ENCODE data around the gene GAREM1.
"Not testable (repeated sequence)": the region's sequence is repeated elsewhere in the genome, so short reads cannot be mapped to it uniquely, and the experiment has no call there.

GAREM1 gene

GRCh38 chr18:32470714-32471633, at the start of gene GAREM1:
TSS of gene GAREM1 (minus strand) at chr18:32470882. CDS start at chr18:32470428, 454 bp downstream.
- peak; percentile 76 to 77 for DNase-seq

- no peak for DNase-seq
These were observed 40.5 kb upstream of the GAREM1 start for GRCh38 chr18:32511147-32511546.

- DNase-seq: no peak
These were observed 38.4 kb upstream of the GAREM1 start for GRCh38 chr18:32509111-32509510.

- DNase-seq: no peak
These were observed 36.4 kb upstream of the GAREM1 start for GRCh38 chr18:32507093-32507492.

GRCh38 chr18:32502014-32502413, 31.3 kb upstream of the GAREM1 start:
- DNase-seq: no peak

- not testable (repeated sequence) for DNase-seq
These were observed 30.6 kb upstream of the GAREM1 start for GRCh38 chr18:32501242-32501641.

- DNase-seq: no peak
These were observed 12.3 kb upstream of the GAREM1 start for GRCh38 chr18:32483002-32483401.

- DNase-seq: no peak
These were observed 11.4 kb upstream of the GAREM1 start for GRCh38 chr18:32482117-32482516.

- DNase-seq: no peak
These were observed 9.9 kb upstream of the GAREM1 start for GRCh38 chr18:32480581-32480980.

- no peak for DNase-seq
These were observed 8.1 kb upstream of the GAREM1 start for GRCh38 chr18:32478807-32479206.

GRCh38 chr18:32478317-32478716, 7.6 kb upstream of the GAREM1 start:
- no peak for DNase-seq

- no peak for DNase-seq
These were observed 5.4 kb upstream of the GAREM1 start for GRCh38 chr18:32476106-32476505.

GRCh38 chr18:32475069-32475468, 4.4 kb upstream of the GAREM1 start:
- not testable (repeated sequence) for DNase-seq

GRCh38 chr18:32473325-32473724, 2.6 kb upstream of the GAREM1 start:
- DNase-seq: no peak

- DNase-seq: no peak
These were observed 2.2 kb upstream of the GAREM1 start for GRCh38 chr18:32472841-32473240.

- DNase-seq: no peak
These were observed 295 bp downstream of the GAREM1 start for GRCh38 chr18:32470460-32470713.

- DNase-seq: no peak
These were observed 807 bp downstream of the GAREM1 start for GRCh38 chr18:32469691-32470459.

- DNase-seq: no peak
These were observed 1.5 kb downstream of the GAREM1 start for GRCh38 chr18:32469190-32469651.

GRCh38 chr18:32468147-32468845, 2.4 kb downstream of the GAREM1 start:
- no peak for DNase-seq

- no peak for DNase-seq
These were observed 8.9 kb downstream of the GAREM1 start for GRCh38 chr18:32461709-32462272.

- DNase-seq: no peak
These were observed 10.4 kb downstream of the GAREM1 start for GRCh38 chr18:32460171-32460731.

GRCh38 chr18:32459361-32460101, 11.2 kb downstream of the GAREM1 start:
- DNase-seq: no peak

Data from activated CD4-positive, alpha-beta T cell treated with anti-CD3 and anti-CD28 coated beads for 4 hours (primary cell).